ENCODE measurements around the gene TMEM43. TPM values are rescaled to one million over a fixed set of nuclear protein-coding genes. Genes with fewer than 3 reads are reported as not detected.

The TMEM43 gene
- total RNA-seq, 1 donor = 120 TPM

DNA sequence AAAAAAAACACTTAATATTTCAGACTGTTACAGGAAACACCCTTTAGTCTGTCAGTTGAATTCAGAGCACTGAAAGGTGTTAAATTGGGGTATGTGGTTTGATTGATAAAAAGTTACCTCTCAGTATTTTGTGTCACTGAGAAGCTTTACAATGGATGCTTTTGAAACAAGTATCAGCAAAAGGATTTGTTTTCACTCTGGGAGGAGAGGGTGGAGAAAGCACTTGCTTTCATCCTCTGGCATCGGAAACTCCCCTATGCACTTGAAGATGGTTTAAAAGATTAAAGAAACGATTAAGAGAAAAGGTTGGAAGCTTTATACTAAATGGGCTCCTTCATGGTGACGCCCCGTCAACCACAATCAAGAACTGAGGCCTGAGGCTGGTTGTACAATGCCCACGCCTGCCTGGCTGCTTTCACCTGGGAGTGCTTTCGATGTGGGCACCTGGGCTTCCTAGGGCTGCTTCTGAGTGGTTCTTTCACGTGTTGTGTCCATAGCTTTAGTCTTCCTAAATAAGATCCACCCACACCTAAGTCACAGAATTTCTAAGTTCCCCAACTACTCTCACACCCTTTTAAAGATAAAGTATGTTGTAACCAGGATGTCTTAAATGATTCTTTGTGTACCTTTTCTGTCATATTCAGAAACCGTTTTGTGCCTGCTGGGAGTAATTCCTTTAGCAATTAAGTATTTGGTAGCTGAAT is 17.9 kb downstream of the TMEM43 start:
- H3K4me3 ChIP-seq (ENCODE audit: low read depth, low read length) = no peak overlapping the region
- no peak for DNase-seq (ENCODE audit: low read depth)
- TF ChIP-seq, protein P1, sequence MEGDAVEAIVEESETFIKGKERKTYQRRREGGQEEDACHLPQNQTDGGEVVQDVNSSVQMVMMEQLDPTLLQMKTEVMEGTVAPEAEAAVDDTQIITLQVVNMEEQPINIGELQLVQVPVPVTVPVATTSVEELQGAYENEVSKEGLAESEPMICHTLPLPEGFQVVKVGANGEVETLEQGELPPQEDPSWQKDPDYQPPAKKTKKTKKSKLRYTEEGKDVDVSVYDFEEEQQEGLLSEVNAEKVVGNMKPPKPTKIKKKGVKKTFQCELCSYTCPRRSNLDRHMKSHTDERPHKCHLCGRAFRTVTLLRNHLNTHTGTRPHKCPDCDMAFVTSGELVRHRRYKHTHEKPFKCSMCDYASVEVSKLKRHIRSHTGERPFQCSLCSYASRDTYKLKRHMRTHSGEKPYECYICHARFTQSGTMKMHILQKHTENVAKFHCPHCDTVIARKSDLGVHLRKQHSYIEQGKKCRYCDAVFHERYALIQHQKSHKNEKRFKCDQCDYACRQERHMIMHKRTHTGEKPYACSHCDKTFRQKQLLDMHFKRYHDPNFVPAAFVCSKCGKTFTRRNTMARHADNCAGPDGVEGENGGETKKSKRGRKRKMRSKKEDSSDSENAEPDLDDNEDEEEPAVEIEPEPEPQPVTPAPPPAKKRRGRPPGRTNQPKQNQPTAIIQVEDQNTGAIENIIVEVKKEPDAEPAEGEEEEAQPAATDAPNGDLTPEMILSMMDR (IDR thresholded peaks at IDR 0.05; ENCODE audit: insufficient read depth, low read depth, low read length) = no peak

DNA sequence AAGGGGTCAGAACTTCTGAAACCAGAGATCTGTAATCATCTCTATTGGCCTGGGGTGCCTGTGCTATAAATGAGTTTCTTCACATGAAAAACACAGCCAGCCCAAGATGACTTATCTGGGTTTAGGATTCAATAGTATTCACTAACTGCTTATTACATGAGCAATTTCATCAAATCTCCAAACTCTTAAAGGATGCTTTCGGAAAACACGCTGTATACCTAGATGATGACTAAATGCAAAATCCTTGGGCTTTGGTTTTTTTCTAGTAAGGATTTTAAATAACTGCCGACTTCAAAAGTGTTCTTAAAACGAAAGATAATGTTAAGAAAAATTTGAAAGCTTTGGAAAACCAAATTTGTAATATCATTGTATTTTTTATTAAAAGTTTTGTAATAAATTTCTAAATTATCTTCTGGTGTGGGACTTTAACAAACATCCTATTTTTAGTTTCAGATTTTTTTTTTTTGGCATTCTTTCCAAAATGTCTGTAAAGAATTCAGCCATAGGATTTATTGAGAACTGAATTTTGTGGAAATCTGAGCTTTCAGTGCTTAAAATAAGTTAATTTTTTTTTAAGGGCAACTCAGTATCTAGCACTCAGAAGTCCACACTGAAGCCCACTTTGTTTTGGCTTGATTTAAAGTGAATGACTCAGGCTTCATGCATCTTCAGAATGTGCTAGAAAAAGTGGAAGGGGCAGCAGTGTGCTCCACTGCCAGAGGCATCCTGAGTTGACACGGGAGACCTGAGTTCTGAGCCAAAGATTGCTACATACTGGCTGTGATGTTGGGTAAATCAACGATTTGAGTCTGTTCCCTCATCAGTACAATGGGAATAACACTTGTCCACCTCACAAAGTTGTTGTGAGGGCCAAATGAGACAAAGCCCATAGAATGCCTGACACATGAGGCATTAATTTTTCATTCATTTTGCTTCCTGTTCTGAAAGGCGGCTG is 18.7 kb downstream of the TMEM43 start:
- no peak overlapping the region for H3K4me3 ChIP-seq (ENCODE audit: low read depth, low read length)
- DNase-seq (ENCODE audit: low read depth) = peak; percentile 93
- TF ChIP-seq, protein P1 (IDR thresholded peaks at IDR 0.05; ENCODE audit: insufficient read depth, low read depth, low read length) = no peak

DNA sequence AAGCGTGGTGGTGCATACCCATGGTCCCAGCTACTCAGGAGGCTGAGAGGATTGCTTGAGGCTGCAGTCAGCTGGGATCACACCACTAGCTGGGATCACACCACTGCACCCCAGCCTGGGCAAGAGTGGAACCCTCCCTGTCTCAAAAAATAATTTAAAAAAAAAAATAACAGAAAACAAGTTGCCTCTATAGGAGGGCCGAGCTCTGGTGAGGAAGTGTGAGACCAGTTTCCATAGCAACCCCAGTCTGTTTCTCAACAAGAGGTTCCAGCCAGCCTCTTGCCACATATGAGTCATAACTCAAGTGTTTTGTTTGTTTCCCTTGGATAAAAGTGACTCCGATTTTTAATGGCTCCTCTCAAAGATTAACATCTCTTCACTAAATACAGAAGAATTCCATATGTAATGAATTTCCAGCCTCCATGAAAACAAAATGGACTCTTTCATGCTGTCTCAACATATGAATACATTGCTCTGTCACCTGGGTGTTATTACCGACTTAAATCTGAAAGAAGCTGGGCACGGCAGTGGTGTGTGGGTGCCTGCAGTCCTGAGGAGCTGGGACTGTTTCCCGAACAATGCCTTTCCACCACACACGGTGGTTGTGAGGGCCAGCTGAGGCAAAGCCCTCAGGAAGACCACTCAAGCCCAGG is 19.7 kb downstream of the TMEM43 start:
- DNase-seq (ENCODE audit: low read depth) = peak; percentile 99
- TF ChIP-seq, protein P1 (IDR thresholded peaks at IDR 0.05; ENCODE audit: insufficient read depth, low read depth, low read length) = no peak
- H3K4me3 ChIP-seq (ENCODE audit: low read depth, low read length) = peak overlapping the region; percentile 37

DNA sequence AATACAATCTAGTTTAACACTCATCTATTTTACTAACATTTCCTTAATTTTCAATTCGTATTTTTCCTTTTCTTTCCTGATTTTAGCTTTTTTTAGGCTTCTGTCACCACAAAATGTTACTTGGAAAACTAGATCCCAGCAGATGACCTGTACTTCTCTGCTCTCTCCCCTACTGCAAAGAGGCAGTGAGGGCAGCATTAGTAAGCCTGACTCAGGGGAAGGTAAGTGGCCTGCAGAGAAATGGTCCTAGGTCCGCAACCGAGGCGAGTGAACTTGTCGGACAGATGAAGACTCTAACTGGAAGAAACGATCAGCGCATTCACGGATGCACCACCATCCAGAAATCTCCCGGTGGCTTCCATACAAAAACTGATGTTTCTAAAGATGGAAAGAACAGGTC is 20.4 kb downstream of the TMEM43 start:
- no peak overlapping the region for H3K4me3 ChIP-seq (ENCODE audit: low read depth, low read length)
- TF ChIP-seq, protein P1 (IDR thresholded peaks at IDR 0.05; ENCODE audit: insufficient read depth, low read depth, low read length) = no peak
- DNase-seq (ENCODE audit: low read depth) = no peak

DNA sequence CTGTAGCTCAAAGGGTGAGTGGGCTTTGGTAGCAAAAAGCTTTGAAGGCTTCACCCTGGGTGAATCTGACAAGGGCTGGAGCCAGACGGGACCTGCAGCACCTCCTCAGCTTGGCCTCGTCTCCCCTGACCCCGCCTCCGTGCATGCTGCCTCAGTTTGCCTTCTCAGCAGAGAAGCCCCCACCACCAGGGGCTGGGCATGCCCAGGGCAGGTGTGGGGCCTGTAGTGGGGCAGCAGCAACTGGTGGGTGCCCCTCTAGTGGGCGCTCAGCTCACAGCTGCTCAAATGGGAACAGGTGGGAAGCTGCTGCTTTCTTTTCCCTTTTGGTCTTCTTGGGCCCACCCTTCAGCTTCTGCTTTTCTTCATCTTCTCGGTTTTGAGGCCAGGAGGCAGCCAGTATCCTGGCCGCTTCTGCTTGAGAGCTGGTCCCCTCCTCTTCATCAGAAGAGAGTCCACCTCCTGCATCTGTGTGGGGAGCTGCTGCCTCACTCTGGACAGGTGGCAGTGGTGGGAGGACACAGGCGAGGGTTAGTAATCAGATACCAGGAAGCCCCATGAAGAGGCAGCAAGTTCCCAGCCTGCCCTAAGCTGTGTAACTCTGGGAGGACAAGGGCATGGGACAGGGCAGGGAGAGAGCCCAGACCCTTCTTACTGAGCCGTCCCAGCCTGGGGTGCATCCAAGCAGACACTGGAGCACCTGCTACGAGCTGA is 21.0 kb downstream of the TMEM43 start:
- H3K4me3 ChIP-seq (ENCODE audit: low read depth, low read length) = no peak overlapping the region
- TF ChIP-seq, protein P1 (IDR thresholded peaks at IDR 0.05; ENCODE audit: insufficient read depth, low read depth, low read length) = no peak
- no peak for DNase-seq (ENCODE audit: low read depth)

DNA sequence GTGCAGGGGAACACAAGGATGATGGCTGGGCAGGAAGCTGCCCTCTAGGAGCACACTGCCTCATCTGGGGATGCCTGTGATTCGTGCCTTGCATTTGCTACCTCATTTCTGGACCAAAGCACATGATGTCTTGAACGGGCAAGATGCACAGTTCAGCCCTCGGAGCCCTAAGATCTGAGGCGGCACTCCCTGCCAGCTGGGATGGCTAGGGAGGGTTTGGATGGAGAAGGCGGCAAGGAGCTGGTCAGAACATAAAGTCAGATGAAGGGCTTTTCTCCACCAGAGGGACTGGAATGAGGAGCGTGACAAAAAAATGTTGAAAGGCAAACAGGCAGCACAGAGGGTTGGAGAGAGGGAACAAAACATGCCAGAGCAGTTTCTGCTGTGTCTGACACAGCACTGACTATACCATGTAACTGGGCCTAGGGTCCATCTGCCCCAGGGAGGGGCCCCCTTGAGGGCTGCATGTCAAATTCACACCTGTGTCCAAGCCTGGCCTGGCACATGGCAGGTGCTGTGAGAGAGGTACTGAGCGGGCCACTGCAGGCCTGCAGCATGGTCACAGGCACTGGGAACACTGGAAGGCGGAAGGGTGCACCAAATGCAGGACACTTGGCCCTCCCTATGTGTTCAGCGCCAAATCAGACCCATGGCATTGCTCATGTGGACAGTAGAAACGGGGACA is 21.7 kb downstream of the TMEM43 start:
- DNase-seq (ENCODE audit: low read depth) = no peak
- no peak overlapping the region for H3K4me3 ChIP-seq (ENCODE audit: low read depth, low read length)
- TF ChIP-seq, protein P1 (IDR thresholded peaks at IDR 0.05; ENCODE audit: insufficient read depth, low read depth, low read length) = no peak
